ENCODE results near the gene COL6A5. TPM values are rescaled to one million over a fixed set of nuclear protein-coding genes. Genes with fewer than 3 reads are reported as not detected.

The COL6A5 gene
- total and polyA plus RNA-seq, 2 donors (not counting 3 experiments of a cell fraction or from before 2014, with no cell fraction given) = not detected

- intact Hi-C loops (cut with micrococcal nuclease) (no loop called here), dilution Hi-C loops (cut with MboI; ENCODE audit: extremely low pct_ligation_motif_present, low sequenced_read_pairs) (no loop called here)
- Histone ChIP-seq H3K9me1 (replicated peaks; ENCODE audit: control insufficient read depth, extremely low read depth, insufficient read depth, low read length) (no peaks in the 10 kb centered on the region), H3K79me2 (ENCODE audit: control insufficient read depth, insufficient read depth, low read length) (no peaks in the 10 kb centered on the region), H3K4me1 (ENCODE audit: control insufficient read depth, extremely low read depth, insufficient read depth, low read length) (no peaks in the 10 kb centered on the region), H3K4me2 (ENCODE audit: insufficient read depth, low read length) (no peak overlapping the region), H3K9me3 (replicated peaks; ENCODE audit: control insufficient read depth, insufficient read depth, low read length) (no peaks in the 10 kb centered on the region), H3K4me3 (replicated peaks in 1 of 3; ENCODE audit: insufficient read depth in 1 of 3, low read depth in 1 of 3, low read length in 3 of 3) (no peak overlapping the region), H3K36me3 (ENCODE audit: control insufficient read depth in 2 of 2, extremely low read depth in 1 of 2, insufficient read depth in 2 of 2, low read length in 2 of 2) (no peaks in the 10 kb centered on the region), H2AFZ (ENCODE audit: low read depth, low read length) (no peak overlapping the region), H4K20me1 (replicated peaks; ENCODE audit: control insufficient read depth, extremely low read depth, insufficient read depth, low read length) (no peaks in the 10 kb centered on the region), H3K9ac (replicated peaks; ENCODE audit: extremely low read depth, insufficient read depth, low read length) (no peak overlapping the region), H3K27me3 (ENCODE audit: control insufficient read depth in 2 of 2, insufficient read depth in 2 of 2, low read length in 2 of 2) (peaks cover 0 to 2% of the 10 kb centered on the region in 2 experiments), H3K27ac (ENCODE audit: insufficient read depth, low read depth, low read length) (no peak overlapping the region)
- POLR2A ChIA-PET = no interaction called here
- DNase-seq (ENCODE audit: low read depth, low spot score) (no peak), FAIRE-seq (no peak)
- BruUV-seq (replicated peaks) = no TSS peak
- TF ChIP-seq JUN (IDR thresholded peaks at IDR 0.05; ENCODE audit: borderline replicate concordance, insufficient read depth, insufficient read length, low read depth) (no peak), POLR2AphosphoS5 (IDR thresholded peaks at IDR 0.05; ENCODE audit: insufficient read depth, low read depth, low read length) (no peak), MYC (IDR thresholded peaks at IDR 0.05; ENCODE audit: low read depth, low read length) (no peak), GATA2 (IDR thresholded peaks at IDR 0.05; ENCODE audit: insufficient read depth, insufficient read length, low read depth, low read length) (no peak), MAX (IDR thresholded peaks at IDR 0.05; ENCODE audit: insufficient read depth, insufficient read length) (no peak), CTCF (IDR thresholded peaks at IDR 0.05; ENCODE audit: extremely low read depth in 1 of 2, insufficient read depth in 1 of 2, low read depth in 1 of 2, low read length in 2 of 2) (no peak), FOS (IDR thresholded peaks at IDR 0.05; ENCODE audit: borderline replicate concordance, insufficient read depth, low read length) (no peak), POLR2A (IDR thresholded peaks at IDR 0.05; ENCODE audit: low read depth, low read length) (no peak), EZH2 (IDR thresholded peaks at IDR 0.05; ENCODE audit: borderline replicate concordance, low read depth, low read length, severe bottlenecking) (no peak)
- CTCF ChIA-PET = interaction anchor here (0.7 kb wide), 1 partner anchor 55 kb away, joined by 3 read pairs; no protein-coding TSS in a partner anchor
Measured at GRCh38 chr3:130378677-130379191, 33.3 kb downstream of the COL6A5 start.

All from endothelial cell of umbilical vein (primary cell).